NB4 (cell line): ENCODE measurements around the gene JMJD6.

Source experiments
- CTCF ChIP-seq: IDR thresholded peaks from one replicate; pipeline ENCODE4 v1.5.1; 2012; ENCODE audit warnings: low read depth, low read length
- MAX ChIP-seq: IDR thresholded peaks from 2 replicates; pipeline ENCODE4 v1.6.1; 2011; ENCODE audit warnings: low read depth, low read length
- POLR2A ChIP-seq: IDR thresholded peaks from 2 replicates; pipeline ENCODE4 v1.6.1; 2011; ENCODE audit warnings: mild to moderate bottlenecking; ENCODE audit not compliant: insufficient read length; ENCODE audit errors: extremely low read depth

DNA sequence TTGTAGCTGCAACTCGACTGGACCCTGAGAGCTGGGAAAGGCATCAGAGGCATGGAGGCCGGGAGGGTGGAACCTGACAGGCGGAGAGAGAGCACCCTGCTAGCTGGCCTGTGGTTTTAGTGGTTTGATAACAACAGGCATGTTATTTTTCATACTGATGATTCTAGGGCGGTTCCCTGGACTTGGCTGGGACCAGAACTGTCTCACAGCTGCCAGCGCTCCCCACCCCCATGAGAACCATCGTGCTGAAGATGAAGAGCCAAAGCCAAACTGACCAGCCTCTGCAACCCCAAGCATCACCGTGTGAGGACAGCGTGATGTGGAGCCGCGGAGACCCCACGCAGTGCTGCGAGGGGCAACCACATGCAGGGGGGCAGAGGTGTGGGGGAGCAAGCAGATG, 44.1 kb downstream of the JMJD6 start:
- TF ChIP-seq POLR2A (no peak), CTCF (no peak), MAX (no peak)
